ENCODE results near the gene ZNF212.

The ZNF212 gene

DNA sequence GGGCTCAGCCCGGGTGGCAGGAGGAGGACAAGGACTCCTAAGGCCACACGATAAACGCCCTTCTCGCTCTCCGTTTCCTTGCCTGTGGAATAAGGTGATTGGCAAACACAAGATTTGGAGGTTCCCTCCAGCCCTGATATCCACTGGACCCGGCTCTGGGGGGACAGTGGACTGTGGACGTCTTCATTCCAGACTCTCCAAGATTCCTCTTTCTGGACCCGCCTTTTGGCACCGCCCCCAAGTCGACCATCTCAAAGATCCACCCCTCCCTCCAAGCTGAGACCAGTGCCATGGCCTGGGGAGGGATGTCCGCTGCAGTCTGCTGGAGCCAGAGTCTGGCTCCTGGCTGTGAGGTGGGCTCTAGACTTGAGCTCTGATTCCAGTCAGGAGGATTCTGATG lies 46.2 kb downstream of the ZNF212 start:
- no peak for DNase-seq (ENCODE audit: low spot score)

DNA sequence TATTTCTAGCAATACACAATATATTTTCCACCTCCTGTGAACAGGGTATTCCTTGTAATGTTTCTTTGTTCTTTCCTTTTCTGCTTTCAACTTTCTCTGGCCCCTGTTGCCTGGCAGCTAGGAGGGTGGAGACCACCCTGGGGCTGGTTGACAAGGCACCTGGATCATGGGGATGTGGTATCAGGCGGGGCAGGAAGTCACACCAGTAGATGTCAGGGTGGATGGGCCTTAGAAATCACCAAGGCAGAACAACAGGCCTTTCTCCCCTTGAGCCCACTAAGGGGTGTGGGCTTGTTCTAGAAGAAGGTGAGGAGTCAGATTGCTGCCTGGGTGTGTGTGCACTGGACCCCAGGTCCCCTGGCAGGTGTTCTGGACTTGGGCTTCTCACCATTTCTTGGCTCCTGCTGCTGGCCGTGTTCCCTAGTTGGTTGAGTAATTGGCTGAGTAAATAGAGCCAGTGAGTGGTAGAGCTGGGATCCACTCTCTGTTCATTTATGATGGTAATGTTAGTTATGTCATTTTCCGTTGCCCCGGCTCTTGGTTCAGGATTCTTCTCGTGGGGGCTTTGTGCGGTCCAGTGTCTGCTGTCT lies 47.5 kb downstream of the ZNF212 start:
- no peak for DNase-seq (ENCODE audit: low spot score)

DNA sequence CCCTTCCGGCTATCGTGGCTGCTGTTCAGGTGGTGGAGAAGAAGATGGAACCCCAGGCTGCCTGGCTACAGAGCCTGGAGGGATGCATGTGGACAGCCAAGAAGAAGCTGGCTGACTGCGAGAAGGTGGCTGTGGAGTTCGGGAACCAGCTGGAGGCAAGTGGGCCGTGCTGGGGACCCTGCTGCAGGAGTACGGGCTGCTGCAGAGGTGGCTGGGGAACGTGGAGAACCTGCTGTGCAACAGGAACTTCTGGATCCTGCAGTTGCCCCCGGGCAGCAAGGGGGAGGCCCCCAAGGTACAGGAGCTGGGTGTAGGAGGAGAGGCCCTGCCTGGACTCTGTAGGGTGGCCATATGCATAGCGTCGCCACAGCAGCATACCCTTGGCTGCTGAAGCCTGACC lies 48.2 kb downstream of the ZNF212 start:
- DNase-seq (ENCODE audit: low spot score): no peak

DNA sequence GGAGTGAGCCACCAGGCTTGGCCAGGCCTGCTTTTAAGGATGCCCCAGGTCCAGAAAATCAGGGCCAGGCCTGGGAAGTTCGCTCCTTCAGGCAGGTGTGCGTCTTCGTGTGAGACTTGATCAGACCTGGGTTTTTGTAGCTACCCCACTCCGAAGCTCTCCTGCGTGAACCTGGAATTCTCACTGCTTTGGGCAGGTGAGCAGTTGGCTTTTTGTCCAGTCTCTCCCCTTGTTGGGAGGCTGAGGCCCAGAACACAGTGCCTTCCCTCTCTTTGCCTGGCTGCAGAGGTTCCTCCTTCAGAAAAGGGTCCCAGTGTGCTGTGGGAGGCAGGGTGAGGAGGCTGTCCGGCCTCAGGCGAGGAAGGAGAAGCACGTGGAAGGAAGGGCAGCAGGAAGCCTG lies 49.8 kb downstream of the ZNF212 start:
- DNase-seq (ENCODE audit: low spot score): no peak

DNA sequence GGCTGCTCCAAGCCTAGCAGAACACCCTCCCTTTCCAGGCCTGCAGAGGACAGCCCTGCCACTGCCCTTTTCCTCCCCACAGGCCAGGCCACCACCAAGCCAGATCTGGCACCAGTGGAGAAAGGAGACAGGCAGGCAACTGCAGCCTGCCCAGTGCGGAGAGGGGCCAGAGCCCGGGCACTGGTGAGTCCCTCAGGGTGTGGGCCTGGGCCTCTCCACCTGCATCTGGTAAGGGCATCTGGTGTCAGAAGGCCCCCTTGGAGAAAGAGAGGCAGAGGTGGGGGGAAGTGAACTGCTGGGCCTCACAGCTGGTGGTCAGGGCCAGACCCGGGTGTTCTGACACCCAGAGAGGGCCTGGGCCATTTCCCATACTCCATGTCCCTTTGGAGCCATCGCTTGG lies 50.4 kb downstream of the ZNF212 start:
- DNase-seq (ENCODE audit: low spot score): no peak

DNA sequence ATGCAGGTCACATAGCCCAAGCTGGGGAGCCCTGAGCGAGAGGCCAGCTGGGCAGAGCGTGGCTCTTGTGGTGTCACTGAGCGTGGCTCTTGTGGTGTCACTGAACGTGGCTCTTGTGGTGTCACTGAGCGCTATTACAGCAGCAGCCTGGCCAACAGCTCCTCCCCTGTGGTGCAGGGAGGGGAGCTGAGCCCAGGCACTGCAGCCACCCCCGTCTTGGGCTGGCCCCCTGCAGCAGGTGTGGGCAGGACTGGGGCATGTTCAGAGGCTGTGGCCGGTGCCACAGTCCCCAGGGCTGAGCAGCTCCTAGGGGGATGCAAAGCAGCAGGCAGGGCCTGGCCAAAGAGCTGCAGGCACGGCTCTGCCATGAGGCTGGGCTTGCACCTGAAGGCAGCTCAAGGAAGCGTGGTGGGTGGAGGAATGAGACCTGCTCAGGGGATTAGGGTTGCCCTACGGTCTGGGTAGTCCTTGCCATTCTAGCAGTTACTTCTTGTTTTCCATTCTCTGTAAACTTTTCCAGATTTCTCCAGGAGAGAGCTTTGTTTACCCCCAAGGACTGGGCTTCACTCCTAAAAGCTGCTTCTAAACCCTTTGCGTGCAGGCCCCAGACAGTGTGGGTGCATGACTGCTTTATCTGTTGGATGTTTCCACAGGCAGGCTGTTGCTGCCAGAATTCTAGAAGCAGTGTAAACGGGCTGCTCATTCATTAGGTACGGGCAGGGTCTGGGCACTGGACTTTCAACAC lies 51.8 kb downstream of the ZNF212 start:
- DNase-seq (ENCODE audit: low spot score): no peak

DNA sequence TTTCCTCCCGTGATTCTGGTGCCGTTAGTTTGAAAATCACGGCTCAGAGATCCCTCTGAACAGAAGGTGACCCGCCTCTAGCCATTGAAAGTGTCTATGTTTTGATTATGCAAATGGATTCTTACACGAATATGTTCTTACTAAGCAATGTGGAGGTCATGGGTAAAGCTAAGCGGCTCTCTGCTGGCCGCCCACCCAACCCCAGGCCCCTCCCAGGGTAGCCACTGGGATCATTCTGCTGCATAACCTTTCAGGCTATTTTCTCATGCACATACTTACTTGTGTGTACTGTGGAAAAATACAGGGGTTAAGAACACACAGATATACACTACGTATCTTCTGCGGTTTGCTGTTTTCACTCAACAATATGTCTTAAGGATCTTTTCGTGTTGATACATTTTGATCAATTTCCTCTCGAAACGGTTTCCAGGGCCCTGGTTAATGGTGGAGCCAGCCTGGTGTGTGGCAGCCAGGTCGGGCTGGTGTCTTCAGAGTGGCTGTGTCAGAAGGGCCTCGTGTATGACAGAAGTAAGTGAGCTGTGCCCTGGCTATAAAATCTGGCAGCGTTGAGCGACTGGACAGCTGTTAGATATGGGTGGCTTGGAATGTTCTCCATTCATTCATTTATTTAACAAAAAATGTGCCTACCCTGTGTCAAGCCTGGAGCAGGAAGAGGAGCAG lies 52.5 kb downstream of the ZNF212 start:
- no peak for DNase-seq (ENCODE audit: low spot score)

DNA sequence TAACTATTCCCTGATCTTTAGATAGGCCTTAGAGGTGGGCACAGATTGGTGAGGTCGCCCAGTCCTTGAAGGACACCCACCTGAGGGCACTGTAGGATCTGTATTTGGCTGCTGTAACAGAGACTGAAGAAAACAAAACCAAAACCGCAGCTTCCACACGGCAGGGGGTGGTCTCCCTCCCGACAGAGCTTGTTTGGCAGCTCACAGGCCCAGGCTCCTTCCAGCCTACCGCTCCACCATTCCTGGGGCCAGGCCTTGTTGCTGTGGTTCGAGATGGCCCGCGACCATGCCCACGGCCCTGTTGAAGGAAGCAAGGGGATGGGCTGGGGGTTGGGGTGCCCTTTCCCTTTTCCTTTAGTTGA lies 53.0 kb downstream of the ZNF212 start:
- no peak for DNase-seq (ENCODE audit: low spot score)

DNA sequence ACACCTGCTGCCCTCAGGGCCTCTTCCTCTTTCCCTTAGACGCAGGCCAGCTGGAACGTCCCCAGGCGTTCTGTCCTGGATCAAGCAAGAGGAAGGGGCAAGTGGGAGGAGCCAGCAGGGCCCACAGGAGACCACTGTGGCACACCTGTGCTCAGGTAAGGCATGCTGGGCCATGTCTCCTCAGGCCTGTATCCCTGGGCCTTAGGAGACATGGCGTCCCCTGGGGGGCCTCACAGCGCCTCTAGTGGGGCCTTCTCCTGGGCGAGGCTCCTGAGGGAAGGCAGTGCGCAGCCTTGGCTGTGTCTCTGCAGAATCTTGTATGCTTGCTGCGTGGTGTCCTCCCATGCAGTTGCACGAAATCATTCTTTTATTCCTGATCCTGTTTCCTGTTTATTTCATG lies 53.9 kb downstream of the ZNF212 start:
- DNase-seq (ENCODE audit: low spot score): no peak

DNA sequence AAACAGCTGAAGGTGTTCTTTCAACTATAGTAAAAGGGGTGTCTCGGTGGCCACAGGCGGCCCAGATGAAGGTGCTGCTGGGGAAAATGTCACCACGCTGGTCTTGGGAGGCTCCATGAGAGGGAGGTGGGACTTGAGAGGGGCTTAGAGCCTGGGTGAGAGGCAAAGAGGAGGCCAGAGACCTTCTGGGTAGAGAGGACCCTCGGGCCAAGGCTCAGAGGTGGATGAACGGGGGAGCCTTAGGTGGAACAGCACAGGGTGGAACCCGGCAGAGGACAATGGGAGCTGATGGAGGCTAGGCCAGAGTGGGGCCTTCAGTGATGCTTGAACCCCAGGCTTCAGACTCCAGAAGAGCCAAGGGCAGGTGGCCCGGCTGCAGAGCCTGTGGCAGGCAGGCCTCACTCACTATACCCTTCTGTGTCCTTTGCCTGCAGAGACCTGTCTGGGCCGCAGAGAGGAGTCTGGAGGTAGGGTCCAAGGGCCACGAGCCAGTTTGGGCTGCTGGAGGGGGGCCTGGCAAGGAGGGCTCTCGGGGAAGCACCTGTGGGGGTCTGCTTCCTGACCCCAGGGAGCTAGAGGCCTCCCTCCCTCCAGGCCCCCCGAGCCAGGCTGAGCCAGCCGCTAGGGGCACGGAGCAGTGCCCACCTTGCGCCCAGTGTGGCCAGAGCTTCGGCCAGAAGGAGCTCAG lies 54.6 kb downstream of the ZNF212 start:
- DNase-seq (ENCODE audit: low spot score): no peak

DNA sequence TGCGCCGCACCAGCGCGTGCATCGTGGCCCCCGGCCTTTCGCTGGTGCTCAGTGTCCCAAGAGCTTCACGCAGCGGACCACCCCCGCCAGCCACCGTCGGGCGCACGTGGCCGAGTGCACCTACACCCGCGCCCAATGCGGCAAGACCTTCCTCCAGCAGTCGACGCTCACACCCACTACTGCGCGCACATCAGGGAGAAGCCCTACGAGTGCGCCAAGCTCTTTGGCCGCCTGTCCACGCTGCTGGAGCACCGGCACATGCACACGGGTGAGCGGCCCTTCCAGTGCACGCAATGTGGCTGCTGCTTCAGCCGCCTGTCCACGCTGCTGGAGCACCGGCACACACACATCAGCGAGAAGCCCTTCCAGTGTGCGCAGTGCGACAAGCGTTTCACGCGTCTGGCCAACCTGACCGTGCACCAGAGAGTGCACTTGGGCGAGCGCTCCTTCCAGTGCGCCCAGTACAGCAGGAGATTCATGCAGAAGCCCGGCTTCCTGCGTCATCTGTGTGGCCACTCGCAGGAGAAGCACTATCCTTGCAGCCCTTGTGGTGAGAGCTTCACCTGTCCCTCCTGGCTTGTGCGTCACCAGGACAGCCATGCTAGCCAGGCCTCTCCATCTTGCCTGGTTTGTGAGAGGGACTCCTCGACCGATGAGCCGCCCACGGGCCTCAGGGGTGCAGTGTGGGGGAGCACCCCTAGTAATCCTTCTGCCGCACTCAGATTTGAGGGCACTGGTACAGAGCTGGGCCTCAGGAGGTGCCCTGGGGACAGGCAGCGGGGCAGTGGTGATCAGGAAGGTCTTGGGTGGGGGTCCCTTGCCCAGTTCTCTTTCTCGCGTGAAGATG lies 55.4 kb downstream of the ZNF212 start:
- DNase-seq (ENCODE audit: low spot score): no peak

DNA sequence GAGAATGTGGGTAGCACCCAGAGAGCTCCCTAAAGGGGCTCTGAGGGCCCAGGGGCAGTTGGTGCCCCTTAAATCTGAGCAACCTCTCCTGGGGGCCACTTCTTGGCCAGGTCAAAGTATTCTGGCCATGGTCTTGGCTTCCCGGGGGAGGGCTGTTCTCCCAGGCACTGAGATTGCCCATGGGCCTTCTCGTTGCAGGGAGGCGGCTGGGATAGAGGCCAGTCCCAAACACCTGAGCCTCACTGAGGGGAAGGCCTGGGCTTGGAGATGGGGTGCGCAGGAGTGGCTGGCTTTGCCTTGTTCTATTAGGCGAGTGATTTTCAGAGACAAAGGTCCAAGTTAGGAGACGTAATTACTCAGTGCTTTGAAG lies 56.0 kb downstream of the ZNF212 start:
- no peak for DNase-seq (ENCODE audit: low spot score)

DNA sequence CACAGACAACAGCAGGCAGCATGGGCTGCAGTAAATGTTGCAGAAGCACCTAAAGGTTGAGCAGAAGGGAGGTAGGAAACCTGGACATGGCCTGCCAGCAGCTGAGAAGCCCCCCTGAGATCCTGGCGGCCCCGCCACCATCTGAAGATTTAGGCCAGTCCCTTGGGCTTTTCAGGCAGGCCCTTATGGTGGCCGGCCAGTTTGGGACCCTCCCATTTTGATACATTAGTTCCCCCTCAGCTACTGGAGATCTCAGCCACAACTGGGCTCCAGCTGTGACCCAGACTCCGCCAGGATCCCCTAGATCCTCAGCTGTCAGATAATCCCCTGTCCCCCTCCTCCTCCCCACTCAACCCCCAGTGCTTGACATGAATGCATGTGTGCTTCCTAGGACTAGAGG lies 56.9 kb downstream of the ZNF212 start:
- DNase-seq (ENCODE audit: low spot score): no peak

DNA sequence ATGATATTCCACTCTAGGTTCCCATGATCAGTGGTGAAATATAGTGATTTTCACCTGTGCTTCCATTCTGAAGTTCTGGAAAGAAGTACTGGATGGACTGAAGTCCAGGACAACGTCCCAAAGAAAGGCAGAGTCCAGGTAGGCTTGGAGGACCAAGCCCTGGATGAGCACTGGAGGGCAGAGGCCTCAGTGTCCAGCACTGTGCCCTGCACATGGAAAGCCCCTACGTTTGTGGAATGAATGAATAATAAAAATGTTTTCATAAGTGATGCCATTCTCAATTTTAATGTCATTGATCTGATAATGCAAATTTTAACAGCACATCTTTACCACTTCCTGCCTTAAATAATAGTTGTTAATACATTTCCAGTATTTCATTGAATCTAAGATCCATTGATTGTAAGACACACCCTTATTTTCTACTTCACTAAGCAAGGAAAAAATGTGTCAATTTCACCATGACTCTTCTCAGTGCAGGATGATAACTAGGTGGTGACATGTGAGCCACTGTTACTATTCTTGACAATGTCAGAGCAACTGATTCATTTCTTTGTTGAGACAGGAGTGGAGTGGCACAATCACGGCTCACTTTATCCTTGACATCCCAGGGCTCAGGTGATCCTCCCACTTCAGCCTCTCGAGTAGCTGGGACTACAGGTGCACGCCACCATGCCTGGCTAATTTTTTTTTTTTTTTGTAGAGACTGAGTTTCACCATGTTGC lies 57.7 kb downstream of the ZNF212 start:
- DNase-seq (ENCODE audit: low spot score): no peak

DNA sequence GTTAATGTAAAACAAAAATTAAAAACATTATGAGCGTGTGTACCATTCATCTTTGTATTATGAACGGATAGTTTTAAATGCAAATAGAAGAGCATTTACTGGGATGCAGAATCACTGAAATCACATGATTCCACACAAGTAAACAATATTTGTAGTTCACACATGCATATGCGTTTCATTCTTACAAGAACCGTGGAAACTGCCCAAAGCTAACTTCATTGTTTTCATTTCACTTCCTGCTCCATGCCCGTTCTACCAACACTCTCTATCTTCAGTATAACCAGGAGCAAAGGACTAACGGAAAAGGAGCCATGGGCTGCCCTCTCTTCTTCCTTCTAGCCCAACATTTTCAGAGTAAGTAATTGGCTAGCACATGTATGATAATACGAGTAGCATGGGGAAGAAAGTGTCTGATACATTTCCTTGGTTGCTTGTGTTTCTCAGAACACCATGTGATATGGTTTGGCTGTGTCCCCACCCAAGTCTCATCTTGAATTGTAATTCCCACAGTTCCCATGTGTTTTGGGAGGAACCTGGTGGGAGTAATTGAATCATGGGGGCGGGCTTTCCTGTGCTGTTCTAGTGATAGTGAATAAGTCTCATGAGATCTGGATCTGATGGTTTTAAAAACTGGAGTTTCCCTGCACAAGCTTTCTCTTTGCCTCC lies 61.3 kb downstream of the ZNF212 start:
- no peak for DNase-seq (ENCODE audit: low spot score)

DNA sequence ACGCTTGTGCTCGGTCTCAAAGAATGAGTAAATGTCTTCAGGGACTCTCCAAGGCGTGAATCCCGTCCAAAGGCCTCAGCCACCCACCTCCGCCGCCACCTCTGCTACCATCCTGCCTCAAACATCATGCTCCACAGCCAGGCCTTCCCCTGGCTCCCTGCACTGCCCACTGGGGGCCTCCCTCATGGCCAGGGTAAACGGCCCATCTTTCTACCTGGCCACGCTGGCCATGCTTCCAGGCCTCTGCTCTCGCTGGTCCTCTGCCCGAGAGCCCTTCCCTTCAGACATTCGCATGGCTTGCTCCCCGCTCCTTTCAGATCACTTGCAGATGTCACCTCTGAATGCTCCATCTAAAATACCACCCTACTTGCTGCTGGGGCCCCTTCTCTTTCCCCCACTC lies 62.8 kb downstream of the ZNF212 start:
- DNase-seq (ENCODE audit: low spot score): no peak

DNA sequence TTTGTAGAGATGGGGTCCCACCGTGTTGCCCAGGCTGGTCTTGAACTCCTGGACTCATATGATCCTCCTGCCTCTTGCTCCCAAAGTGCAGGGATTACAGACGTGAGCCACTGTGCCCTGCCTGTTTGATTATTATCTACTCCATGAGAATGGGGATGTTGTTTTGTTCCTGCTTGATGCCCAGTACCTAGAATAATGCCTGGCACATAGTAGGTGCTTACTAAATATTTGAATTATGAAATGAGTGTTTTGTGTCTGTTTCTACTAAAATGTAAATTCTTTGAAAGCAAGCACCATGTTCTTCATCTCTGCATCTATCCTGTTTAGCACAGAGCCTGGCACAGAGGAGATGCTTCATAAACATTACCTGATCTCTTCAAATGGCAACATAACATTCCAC lies 63.4 kb downstream of the ZNF212 start:
- DNase-seq (ENCODE audit: low spot score): no peak

DNA sequence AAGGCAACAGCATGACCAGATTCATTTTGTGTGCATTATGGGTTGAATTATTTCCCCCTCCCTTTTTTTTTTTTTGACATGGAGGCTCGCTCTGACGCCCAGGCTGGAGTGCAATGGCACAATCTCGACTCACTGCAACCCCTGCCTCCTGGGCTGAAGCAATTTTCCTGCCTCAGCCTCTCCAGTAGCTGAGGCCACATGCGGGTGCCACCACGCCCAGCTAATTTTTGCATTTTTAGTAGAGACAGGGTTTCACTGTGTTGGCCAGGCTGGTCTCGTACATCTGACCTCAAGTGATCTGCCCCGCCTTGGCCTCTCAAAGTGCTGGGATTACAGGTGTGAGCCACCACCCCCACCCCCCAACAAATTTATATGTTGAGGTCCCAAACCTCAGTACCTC lies 64.6 kb downstream of the ZNF212 start:
- DNase-seq (ENCODE audit: low spot score): no peak
